Pons (tissue), 1 donor: Measurements from ENCODE around the gene SYNRG.

ENCODE experiments used
- DNase-seq: peaks from one replicate; pipeline ENCODE4 v3.0.0-alpha.2; 2016; ENCODE audit warnings: low spot score

The SYNRG gene

GRCh38 chr17:37605813-37606505 lies 3.3 kb downstream of the SYNRG start:
- no peak for DNase-seq

GRCh38 chr17:37605081-37605480 lies 4.1 kb downstream of the SYNRG start:
- no peak for DNase-seq

- no peak for DNase-seq
These were observed 4.7 kb downstream of the SYNRG start for GRCh38 chr17:37604556-37604955.

GRCh38 chr17:37598145-37598544 lies 11.1 kb downstream of the SYNRG start:
- DNase-seq: no peak

GRCh38 chr17:37592291-37592690 lies 16.9 kb downstream of the SYNRG start:
- no peak for DNase-seq

- no peak for DNase-seq
These were observed 24.2 kb downstream of the SYNRG start for GRCh38 chr17:37585066-37585465.

- no peak for DNase-seq
These were observed 32.9 kb downstream of the SYNRG start for GRCh38 chr17:37576281-37576680.

GRCh38 chr17:37574427-37574826 lies 34.8 kb downstream of the SYNRG start:
- no peak for DNase-seq

- DNase-seq: no peak
These were observed 37.5 kb downstream of the SYNRG start for GRCh38 chr17:37571674-37572073.

GRCh38 chr17:37570527-37571093 lies 38.6 kb downstream of the SYNRG start:
- DNase-seq: no peak

GRCh38 chr17:37568350-37569053 lies 40.7 kb downstream of the SYNRG start:
- no peak for DNase-seq

- DNase-seq: no peak
These were observed 41.7 kb downstream of the SYNRG start for GRCh38 chr17:37567538-37567937.

- no peak for DNase-seq
These were observed 42.1 kb downstream of the SYNRG start for GRCh38 chr17:37567137-37567536.

- DNase-seq: no peak
These were observed 45.0 kb downstream of the SYNRG start for GRCh38 chr17:37564252-37564651.

- no peak for DNase-seq
These were observed 47.0 kb downstream of the SYNRG start for GRCh38 chr17:37562016-37562745.

- DNase-seq: no peak
These were observed 50.9 kb downstream of the SYNRG start for GRCh38 chr17:37558299-37558698.

- DNase-seq: no peak
These were observed 51.7 kb downstream of the SYNRG start for GRCh38 chr17:37557482-37557881.

GRCh38 chr17:37555386-37555785 lies 53.8 kb downstream of the SYNRG start:
- no peak for DNase-seq

GRCh38 chr17:37553401-37553966 lies 55.7 kb downstream of the SYNRG start:
- DNase-seq: no peak

- DNase-seq: no peak
These were observed 57.4 kb downstream of the SYNRG start for GRCh38 chr17:37551788-37552187.

- DNase-seq: no peak
These were observed 61.2 kb downstream of the SYNRG start for GRCh38 chr17:37547986-37548385.

GRCh38 chr17:37546302-37546701 lies 62.9 kb downstream of the SYNRG start:
- no peak for DNase-seq
